PC-9 (cell line): ENCODE results near the gene PKHD1.

Experiments used
- CTCF ChIP-seq: fragments of 200-600 bp; sonication (generic); conservative IDR thresholded peaks from 2 replicates; pipeline ENCODE4 v1.6.1; 2017; ENCODE audit warnings: mixed run types, antibody characterized with exemption, mild to moderate bottlenecking, moderate library complexity
- EZH2 ChIP-seq: fragments of 200-600 bp; sonication (generic); IDR thresholded peaks from 2 replicates; pipeline ENCODE4 v1.8.0; 2017; ENCODE audit warnings: antibody characterized with exemption, low read depth

- TF ChIP-seq CTCF, result no peak
- TF ChIP-seq EZH2, result no peak
Measured at GRCh38 chr6:51584163-51584562, 503.2 kb downstream of the PKHD1 start.
